Vagina (tissue), 2 donors: ENCODE data around the gene PTTG1. TPM values are rescaled to one million over a fixed set of nuclear protein-coding genes. Genes with fewer than 3 reads are reported as not detected.

Source experiments
- DNase-seq, 2 donors: peaks; one replicate each; pipeline ENCODE4 v3.0.0-alpha.2; 2017; ENCODE audit errors: extremely low spot score in 2 of 2
- H3K27ac ChIP-seq: fragments of 200-600 bp; sonication (generic); one replicate; pipeline ENCODE4 v1.5.1; 2019
- H3K27me3 ChIP-seq: fragments of 200-600 bp; sonication (generic); one replicate; pipeline ENCODE4 v1.5.1; 2019
- H3K36me3 ChIP-seq, 2 donors: fragments of 200-600 bp; sonication (generic); one replicate each; pipeline ENCODE4 v1.5.1; 2017 to 2019
- H3K4me1 ChIP-seq: fragments of 200-600 bp; sonication (generic); one replicate; pipeline ENCODE4 v1.5.1; 2019
- H3K4me3 ChIP-seq, 2 donors: fragments of 200-600 bp; sonication (generic); 1 replicate in 1 of 2; 2 replicates in 1 of 2; pipeline ENCODE4 v1.5.1; 2016 to 2019
- H3K9me3 ChIP-seq: fragments of 200-600 bp; sonication (generic); one replicate; pipeline ENCODE4 v1.5.1; 2019
- CTCF ChIP-seq, 3 experiments: fragments of 450-650 bp in 2 of 3; fragments of 200-600 bp in 1 of 3; sonication (generic) in 1 of 3; IDR thresholded peaks; one replicate each; pipeline ENCODE4 v1.5.1; 2017 to 2019; ENCODE audit warnings: antibody characterized with exemption in 3 of 3, mild to moderate bottlenecking in 2 of 3, moderate library complexity in 2 of 3
- POLR2A ChIP-seq, 2 donors: fragments of 450-650 bp; IDR thresholded peaks; one replicate each; pipeline ENCODE4 v1.6.1; 2017; ENCODE audit warnings: antibody characterized with exemption in 2 of 2, mild to moderate bottlenecking in 2 of 2, moderate library complexity in 2 of 2
- POLR2AphosphoS5 ChIP-seq, 2 donors: sonication (generic); formaldehyde crosslinking; IDR thresholded peaks; one replicate each; pipeline ENCODE4 v1.9.0; 2017; ENCODE audit warnings: antibody characterized with exemption in 2 of 2, mild to moderate bottlenecking in 2 of 2, low read depth in 1 of 2; ENCODE audit not compliant: insufficient read depth in 1 of 2
- intact Hi-C: fragments of 100-400 bp; cut with DNase I; formaldehyde crosslinking; loops from one replicate; pipeline ENCODE4 v1.15.1; 2023
- total RNA-seq: library from RNA; depleted of rRNA; stranded (reverse); fragments of >200 nt; gene quantifications from one replicate; pipeline ENCODE4 v1.2.3, GENCODE V29; 2016

PTTG1 gene
- total RNA-seq, 1 donor from 2014 or later, result 89.1 TPM

GRCh38 chr5:160398806-160399205 is 22.8 kb upstream of the PTTG1 start:
- Histone ChIP-seq H3K9me3 (no peaks in the 10 kb centered on the region), H3K27ac (peak overlapping the region; percentile 79), H3K4me3 (peak overlapping the region; percentile 66), H3K36me3 (peaks cover 0 to 17% of the 10 kb centered on the region in 2 donors), H3K4me1 (peaks cover 21% of the 10 kb centered on the region), H3K27me3 (no peaks in the 10 kb centered on the region)
- intact Hi-C loops, result loop anchor here (10.0 kb wide), 1 partner anchor 284 kb away; the partner anchor contains the start of gene PWWP2A
- TF ChIP-seq CTCF (IDR thresholded peaks at IDR 0.05) (no peak), POLR2A (IDR thresholded peaks at IDR 0.05) (no peak), POLR2AphosphoS5 (IDR thresholded peaks at IDR 0.05; ENCODE audit: insufficient read depth in 1 of 2, low read depth in 1 of 2) (no peak)
- DNase-seq, result no peak

GRCh38 chr5:160399402-160400353 is 22.0 kb upstream of the PTTG1 start, which contains the start of gene FAM200C:
TSS of gene FAM200C (minus strand) at chr5:160400054. CDS start at chr5:160395490, 4,564 bp downstream.
- H3K9me3 ChIP-seq, result no peaks in the 10 kb centered on the region
- TF ChIP-seq CTCF (IDR thresholded peaks at IDR 0.05), result no peak
- peak in 1 of 2 donors; percentile 96 for TF ChIP-seq POLR2A (IDR thresholded peaks at IDR 0.05)
- TF ChIP-seq POLR2AphosphoS5 (IDR thresholded peaks at IDR 0.05; ENCODE audit: insufficient read depth in 1 of 2, low read depth in 1 of 2), result peak; percentile 99 to 100
- H3K36me3 ChIP-seq, result peaks cover 0 to 26% of the 10 kb centered on the region in 2 donors
- peak within 1 kb of the TSS; percentile 66 for H3K4me3 ChIP-seq
- intact Hi-C loops, result loop anchor here (10.0 kb wide), 1 partner anchor 285 kb away; the partner anchor contains the start of gene PWWP2A
- peak in 1 of 2 donors; percentile 93 for DNase-seq
- H3K27ac ChIP-seq, result peak within 1 kb of the TSS; percentile 79
- H3K4me1 ChIP-seq, result peaks cover 21% of the 10 kb centered on the region
- H3K27me3 ChIP-seq, result no peaks in the 10 kb centered on the region

- H3K4me1 ChIP-seq, result peaks cover 41% of the 10 kb centered on the region
- DNase-seq, result peak in 1 of 2 donors; percentile 96
- peak within 1 kb of the TSS; percentile 72 to 95 for H3K4me3 ChIP-seq
- intact Hi-C loops, result no loop called here
- H3K27ac ChIP-seq, result peak within 1 kb of the TSS; percentile 96
- H3K27me3 ChIP-seq, result no peaks in the 10 kb centered on the region
- no peaks in the 10 kb centered on the region for H3K9me3 ChIP-seq
- H3K36me3 ChIP-seq, result no peaks in the 10 kb centered on the region
- TF ChIP-seq CTCF (IDR thresholded peaks at IDR 0.05) (no peak), POLR2AphosphoS5 (IDR thresholded peaks at IDR 0.05; ENCODE audit: insufficient read depth in 1 of 2, low read depth in 1 of 2) (peak; percentile 95 to 98), POLR2A (IDR thresholded peaks at IDR 0.05) (peak in 1 of 2 donors; percentile 49)
Measured at GRCh38 chr5:160418561-160419457, 2.8 kb upstream of the PTTG1 start, which contains the start of gene SLU7. TSS of gene SLU7 (minus strand) at chr5:160419081. CDS start at chr5:160415294, 3,787 bp downstream.

- H3K4me1 ChIP-seq, result peaks cover 41% of the 10 kb centered on the region
- TF ChIP-seq POLR2AphosphoS5 (IDR thresholded peaks at IDR 0.05; ENCODE audit: insufficient read depth in 1 of 2, low read depth in 1 of 2), result no peak
- no peak for TF ChIP-seq POLR2A (IDR thresholded peaks at IDR 0.05)
- TF ChIP-seq CTCF (IDR thresholded peaks at IDR 0.05), result no peak
- H3K36me3 ChIP-seq, result no peaks in the 10 kb centered on the region
- peak overlapping the region; percentile 96 for H3K27ac ChIP-seq
- DNase-seq, result no peak
- intact Hi-C loops, result no loop called here
- H3K9me3 ChIP-seq, result no peaks in the 10 kb centered on the region
- H3K27me3 ChIP-seq, result no peaks in the 10 kb centered on the region
- peak overlapping the region; percentile 72 to 95 for H3K4me3 ChIP-seq
Measured at GRCh38 chr5:160419458-160420330, 2.0 kb upstream of the PTTG1 start.
